HPDE6-E6E7 (cell line): ENCODE results near the gene HIPK4.
"Not testable (repeated sequence)": the region's sequence is repeated elsewhere in the genome, so short reads cannot be mapped to it uniquely, and the experiment has no call there.

Experiments
- DNase-seq: peaks from one replicate; pipeline ENCODE4 v3.0.0; 2011; ENCODE audit warnings: missing footprints; ENCODE audit errors: extremely low spot score

The HIPK4 gene

DNA sequence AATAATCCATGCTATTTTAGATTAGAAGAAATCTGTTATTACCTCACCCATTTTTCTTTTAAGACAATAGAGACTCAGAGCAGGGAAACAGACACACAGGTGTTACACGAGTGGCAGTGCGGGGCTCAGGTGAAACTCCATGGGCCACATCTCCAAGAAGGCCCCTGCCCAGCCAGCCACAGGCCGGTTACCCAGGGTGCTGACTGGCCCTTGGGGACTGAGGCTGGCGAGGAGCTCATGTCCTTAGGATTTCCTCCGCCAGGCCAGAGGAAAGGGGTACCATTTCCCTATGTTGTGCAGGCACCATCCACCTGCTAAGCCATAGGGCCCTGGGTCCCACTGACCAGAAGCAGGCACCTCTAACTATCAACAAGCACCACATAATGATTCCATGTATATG lies 52.4 kb downstream of the HIPK4 start:
- DNase-seq, result no peak

DNA sequence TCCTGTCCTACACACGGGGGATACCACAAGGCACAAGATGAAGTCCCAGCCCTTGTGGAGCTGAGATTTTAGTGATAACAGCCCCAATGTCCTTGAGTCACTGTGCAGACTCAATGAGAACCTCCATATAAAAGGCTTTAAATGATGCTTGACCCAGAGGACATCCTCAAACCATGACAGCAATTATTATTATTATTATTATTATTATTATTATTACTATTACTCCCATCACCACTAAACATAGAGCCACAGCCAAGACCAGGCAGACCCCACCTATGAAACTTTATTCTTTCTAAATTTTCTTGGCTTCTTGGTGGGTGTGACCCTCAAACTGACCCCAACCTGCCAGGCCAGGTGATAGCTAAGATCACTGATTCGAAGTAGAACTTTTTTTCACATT lies 52.9 kb downstream of the HIPK4 start:
- no peak for DNase-seq

DNA sequence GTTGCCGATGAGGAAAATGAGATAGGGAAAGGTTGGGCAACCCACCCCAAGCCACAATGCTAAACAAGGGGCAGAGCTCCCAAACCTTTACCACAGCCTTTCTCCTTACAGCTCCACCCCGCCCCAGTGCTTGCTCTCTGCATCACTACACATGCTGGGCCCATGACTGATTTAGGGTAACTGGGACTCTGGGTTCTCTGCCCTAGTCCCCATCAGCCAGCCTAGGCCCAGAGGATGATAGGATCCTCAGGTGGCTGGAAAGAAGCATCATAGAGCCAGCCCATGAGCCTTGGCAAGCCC lies 53.4 kb downstream of the HIPK4 start:
- DNase-seq, result no peak

DNA sequence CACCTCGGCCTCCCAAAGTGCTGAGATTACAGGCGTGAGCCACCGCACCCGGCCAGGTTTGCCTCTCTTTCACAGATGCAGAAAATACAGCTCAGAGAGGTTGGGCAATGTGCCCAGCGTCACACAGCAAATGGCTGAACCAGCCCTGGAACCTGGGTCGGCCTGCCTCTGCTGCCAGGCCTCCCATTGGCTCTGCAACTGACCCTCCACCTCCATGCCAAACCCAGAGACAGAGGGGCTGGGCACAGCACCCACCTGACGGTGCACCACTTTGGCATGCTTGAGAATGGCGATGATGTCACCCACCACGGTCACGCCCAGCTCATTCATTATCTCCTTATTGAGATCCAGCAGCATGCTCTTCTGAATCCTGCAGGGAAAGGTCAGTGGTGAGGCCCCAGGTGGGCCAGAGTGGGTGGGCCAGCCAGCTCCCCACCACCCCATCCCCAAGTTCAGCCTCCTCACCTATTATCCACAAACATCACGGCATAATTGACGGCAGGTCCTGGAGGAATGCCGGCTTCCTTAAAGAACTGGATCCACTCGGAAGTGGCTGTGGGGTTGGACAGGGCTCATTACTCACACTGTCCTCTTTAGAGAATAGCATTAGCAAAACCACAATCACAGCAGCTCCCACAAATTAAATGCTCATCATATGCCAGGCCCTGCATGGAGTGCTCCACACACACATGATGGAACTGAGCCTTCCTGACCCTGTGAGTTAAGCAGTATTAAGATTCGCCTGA lies 54.0 kb downstream of the HIPK4 start:
- no peak for DNase-seq

DNA sequence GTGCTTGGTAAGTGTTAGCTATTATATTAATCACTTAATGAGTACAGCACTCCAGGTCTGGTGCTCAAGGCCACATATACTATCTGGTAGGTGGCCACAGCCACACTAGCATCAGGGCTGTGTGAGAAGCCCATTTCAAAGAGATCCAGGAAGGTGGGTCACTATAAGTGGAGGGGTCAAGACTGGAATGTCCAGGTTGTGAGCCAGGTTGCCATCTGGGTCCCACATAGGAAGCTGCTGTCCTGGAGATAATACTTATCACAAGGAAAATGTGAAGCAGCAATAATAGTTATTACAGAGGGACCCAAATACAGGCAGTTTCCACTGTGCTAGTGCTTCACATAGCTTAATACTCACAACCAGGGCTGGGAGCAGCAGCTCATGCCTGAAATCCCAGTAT lies 54.9 kb downstream of the HIPK4 start:
- no peak for DNase-seq

DNA sequence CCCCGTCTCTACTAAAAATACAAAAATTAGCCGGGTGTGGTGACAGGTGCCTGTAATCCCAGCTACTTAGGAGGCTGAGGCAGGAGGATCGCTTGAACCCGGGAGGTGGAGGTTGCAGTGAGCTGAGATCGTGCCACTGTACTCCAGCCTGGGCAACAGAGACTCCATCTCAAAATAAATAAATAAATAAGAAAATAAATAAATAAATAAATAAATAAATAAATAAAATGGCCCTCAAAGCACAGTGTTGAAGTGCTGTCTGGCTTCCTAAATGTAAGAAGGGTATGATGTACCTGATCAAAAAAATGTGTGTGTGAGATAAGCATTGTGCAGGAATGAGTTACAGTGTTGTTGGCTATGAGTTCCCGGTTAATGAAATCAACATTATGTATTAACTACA lies 56.9 kb downstream of the HIPK4 start:
- not testable (repeated sequence) for DNase-seq

DNA sequence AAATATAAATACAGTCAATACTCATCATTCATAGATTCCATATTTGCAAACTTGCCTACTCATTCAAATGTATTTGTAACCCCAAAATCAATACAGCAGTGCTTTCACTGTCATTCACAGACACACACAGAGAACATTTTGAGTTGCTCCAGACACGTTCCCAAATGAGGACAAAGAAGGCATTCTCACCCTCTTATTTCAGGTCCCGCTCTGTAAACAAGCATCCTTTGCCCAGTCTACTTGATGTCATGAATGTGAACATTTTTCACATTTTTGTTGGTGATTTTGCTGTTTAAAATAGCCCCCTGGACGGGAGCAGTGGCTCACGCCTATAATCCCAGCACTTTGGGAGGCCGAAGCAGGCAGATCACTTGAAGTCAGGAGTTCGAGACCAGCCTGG lies 57.3 kb downstream of the HIPK4 start:
- no peak for DNase-seq

DNA sequence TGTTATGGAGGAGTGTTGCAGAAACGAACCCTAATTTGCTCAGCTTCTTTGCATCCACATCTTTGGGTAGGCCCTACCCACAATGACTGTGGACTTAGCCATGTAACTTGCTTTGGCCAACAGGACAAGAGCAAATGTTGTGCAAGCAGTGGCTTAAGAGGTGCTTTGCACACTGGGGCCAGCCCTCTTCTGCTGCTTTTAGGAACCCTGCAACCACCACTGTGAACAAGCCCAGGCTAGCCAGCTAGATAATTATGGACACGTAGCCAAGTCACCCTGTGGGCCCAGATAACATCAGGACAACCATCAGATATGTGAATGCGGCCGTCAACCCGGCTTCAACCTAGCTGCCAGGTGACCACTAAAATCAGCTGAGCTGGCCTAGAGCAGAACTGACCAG lies 58.9 kb downstream of the HIPK4 start:
- DNase-seq, result no peak
